ENCODE data around the gene CAPS. TPM values are rescaled to one million over a fixed set of nuclear protein-coding genes. Genes with fewer than 3 reads are reported as not detected.

Gene CAPS
- total RNA-seq, 4 donors from 2014 or later = 67.5 to 95.0 (median 77.4) TPM

DNA sequence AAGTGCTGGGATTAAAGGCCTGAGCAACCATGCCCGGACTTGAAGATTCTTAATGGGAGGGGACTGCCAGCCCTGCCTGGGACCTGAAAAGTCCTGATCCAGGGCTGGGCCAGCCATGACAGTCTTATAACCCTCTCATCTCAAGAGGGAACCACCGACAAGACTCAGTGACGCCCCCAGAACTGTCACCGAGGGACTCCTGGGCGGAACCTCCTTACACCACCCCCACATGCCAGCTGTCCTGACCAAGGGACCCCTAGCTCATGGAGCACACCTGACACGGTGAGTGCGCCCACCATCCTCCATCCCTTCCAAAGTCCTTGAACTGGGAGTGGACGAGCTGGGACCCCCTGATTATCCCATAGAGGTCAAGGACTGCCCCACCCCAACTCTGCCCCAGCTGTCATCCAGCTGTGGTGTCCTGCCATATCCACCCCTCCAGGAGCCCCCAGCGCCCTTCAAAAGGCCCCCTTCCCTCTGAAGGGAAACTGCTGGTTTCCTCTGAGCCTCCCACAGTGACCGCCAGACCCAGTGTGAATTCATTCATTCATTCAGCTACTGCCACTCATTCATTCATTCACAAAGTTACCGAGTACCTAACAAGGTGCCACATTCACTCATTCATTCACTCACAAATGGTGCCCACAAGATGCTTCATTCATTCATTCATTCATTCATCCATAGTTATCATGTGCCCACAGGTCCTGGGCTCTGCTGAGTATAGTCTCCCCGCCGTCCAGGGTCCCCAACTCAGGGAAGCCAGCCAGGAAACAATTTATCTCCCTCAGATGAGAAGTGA, 14.1 kb upstream of the CAPS start:
- Histone ChIP-seq H3K4me1 (peaks cover 0 to 23% (median 9%) of the 10 kb centered on the region in 4 donors), H3K27me3 (no peaks in the 10 kb centered on the region), H3K36me3 (peaks cover 0 to 56% (median 2%) of the 10 kb centered on the region in 3 donors), H3K27ac (no peak overlapping the region), H3K9me3 (no peaks in the 10 kb centered on the region), H3K4me3 (no peak overlapping the region)
- TF ChIP-seq, protein P1, sequence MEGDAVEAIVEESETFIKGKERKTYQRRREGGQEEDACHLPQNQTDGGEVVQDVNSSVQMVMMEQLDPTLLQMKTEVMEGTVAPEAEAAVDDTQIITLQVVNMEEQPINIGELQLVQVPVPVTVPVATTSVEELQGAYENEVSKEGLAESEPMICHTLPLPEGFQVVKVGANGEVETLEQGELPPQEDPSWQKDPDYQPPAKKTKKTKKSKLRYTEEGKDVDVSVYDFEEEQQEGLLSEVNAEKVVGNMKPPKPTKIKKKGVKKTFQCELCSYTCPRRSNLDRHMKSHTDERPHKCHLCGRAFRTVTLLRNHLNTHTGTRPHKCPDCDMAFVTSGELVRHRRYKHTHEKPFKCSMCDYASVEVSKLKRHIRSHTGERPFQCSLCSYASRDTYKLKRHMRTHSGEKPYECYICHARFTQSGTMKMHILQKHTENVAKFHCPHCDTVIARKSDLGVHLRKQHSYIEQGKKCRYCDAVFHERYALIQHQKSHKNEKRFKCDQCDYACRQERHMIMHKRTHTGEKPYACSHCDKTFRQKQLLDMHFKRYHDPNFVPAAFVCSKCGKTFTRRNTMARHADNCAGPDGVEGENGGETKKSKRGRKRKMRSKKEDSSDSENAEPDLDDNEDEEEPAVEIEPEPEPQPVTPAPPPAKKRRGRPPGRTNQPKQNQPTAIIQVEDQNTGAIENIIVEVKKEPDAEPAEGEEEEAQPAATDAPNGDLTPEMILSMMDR (IDR thresholded peaks at IDR 0.05) = no peak
- TF ChIP-seq EP300 (IDR thresholded peaks at IDR 0.05) (no peak), POLR2A (IDR thresholded peaks at IDR 0.05) (no peak)
- 90% methylated on average over 13 of the region's 13 CpGs for WGBS, 2 donors
- no peak for DNase-seq (ENCODE audit: low spot score in 2 of 2)

DNA sequence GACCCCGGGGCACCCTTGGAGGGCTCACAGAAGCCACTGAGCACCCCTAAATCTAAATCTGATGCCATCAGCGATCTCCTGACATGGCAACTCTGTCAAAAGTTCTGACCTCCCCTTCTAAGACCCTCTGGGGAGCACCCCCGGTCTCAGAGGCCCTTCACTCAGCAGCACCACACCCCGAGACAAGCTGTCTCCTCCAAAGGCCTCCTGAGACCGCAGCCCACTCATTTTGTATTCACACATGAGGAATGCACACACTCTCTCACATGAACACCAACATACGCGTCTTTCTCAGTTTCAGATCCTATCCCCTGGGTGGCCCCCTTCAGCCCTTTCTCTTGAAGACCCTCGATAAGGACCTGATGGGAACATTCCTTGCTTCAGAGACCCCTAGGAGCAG, 13.1 kb upstream of the CAPS start:
- H3K9me3 ChIP-seq = no peaks in the 10 kb centered on the region
- 80 to 85% methylated on average over 8 of the region's 8 CpGs for WGBS, 2 donors
- peaks cover 0 to 46% (median 1%) of the 10 kb centered on the region in 3 donors for H3K36me3 ChIP-seq
- no peak overlapping the region for H3K4me3 ChIP-seq
- TF ChIP-seq EP300 (IDR thresholded peaks at IDR 0.05) (no peak), POLR2A (IDR thresholded peaks at IDR 0.05) (no peak)
- TF ChIP-seq, protein P1 (IDR thresholded peaks at IDR 0.05) = no peak
- H3K27me3 ChIP-seq = no peaks in the 10 kb centered on the region
- peaks cover 0 to 33% (median 19%) of the 10 kb centered on the region in 4 donors for H3K4me1 ChIP-seq
- H3K27ac ChIP-seq = no peak overlapping the region
- DNase-seq (ENCODE audit: low spot score in 2 of 2) = no peak

DNA sequence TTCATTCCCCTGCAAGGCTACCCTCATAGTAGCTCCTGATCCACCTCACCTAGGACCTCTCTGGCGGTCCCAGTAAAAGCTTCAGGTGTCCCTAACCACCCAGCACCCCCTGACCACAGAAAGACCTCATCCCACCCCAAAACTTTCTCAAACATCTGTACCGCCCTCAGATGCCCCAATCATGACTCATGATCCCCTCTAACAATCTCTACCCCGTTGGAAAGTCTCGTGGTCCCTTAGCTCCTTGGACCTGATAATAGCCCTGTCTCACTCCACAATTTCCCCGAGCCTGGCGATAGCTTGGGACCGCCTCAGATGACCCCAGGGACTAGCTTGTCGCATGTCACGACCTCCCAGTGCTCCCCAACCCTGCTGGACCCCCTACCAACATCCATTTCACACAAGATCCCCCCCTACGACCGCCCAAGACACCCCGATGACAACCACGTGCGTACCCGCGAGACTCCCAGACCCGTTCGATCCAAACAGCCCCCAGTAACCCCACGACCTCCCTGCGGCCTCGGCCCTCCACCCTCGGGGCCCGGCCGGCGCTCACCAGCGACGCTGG, 10.9 kb upstream of the CAPS start:
- peaks cover 0 to 27% (median 0%) of the 10 kb centered on the region in 3 donors for H3K36me3 ChIP-seq
- WGBS, 2 donors = 1% methylated on average over 15 to 27 of the region's 27 CpGs
- no peaks in the 10 kb centered on the region for H3K9me3 ChIP-seq
- H3K27ac ChIP-seq = peak overlapping the region; percentile 67 to 94 (median 91)
- H3K4me3 ChIP-seq = peak overlapping the region; percentile 73 to 99 (median 80)
- no peaks in the 10 kb centered on the region for H3K27me3 ChIP-seq
- no peak for DNase-seq (ENCODE audit: low spot score in 2 of 2)
- TF ChIP-seq POLR2A (IDR thresholded peaks at IDR 0.05) = no peak
- TF ChIP-seq, protein P1 (IDR thresholded peaks at IDR 0.05) = no peak
- TF ChIP-seq EP300 (IDR thresholded peaks at IDR 0.05) = no peak
- H3K4me1 ChIP-seq = peaks cover 0 to 46% (median 22%) of the 10 kb centered on the region in 4 donors

DNA sequence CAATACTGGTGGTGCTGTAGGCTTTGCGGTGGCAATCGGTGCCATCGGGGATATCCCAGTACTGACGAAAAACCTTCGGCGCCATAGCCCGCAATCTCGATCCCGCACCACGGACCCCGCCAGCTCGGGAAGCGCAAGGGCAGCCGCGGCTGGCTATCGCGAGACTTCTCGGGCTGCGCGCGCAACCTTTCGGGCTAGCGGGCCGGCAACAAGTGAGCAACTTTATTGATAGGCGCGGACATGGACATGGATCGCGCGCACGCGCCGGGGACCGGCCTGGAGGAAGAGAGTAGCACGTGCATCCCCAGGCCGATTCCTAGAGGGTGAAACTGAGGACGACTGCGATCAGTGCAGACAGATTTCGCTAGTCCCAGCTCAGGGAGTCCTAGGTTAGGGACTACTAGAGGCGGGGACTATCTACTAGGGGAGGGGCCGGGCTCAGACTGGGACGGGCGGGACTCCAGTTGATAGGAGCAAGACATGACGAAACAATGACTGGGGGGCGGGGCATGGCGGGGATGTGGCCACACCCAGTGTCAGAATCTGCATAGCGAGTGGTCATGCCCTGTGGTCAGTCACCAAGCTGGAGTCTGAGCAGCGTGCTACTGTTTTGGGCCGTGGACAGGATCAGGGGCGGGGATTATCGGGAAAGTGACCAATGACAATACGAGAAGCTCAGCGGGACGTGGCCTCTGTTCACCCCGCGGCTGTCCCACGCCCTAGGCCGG, 10.3 kb upstream of the CAPS start, which contains the start of gene NDUFA11:
NDUFA11 (minus strand) TSS at position 167 of the 728 bp plus-strand sequence; CDS start at position 85, 82 bp downstream.
- Histone ChIP-seq H3K36me3 (peaks cover 0 to 31% (median 0%) of the 10 kb centered on the region in 3 donors), H3K4me1 (peaks cover 0 to 48% (median 24%) of the 10 kb centered on the region in 4 donors), H3K4me3 (peak within 1 kb of the TSS; percentile 73 to 99 (median 80)), H3K27ac (peak within 1 kb of the TSS; percentile 67 to 94 (median 91)), H3K27me3 (no peaks in the 10 kb centered on the region), H3K9me3 (no peaks in the 10 kb centered on the region)
- TF ChIP-seq POLR2A (IDR thresholded peaks at IDR 0.05) (peak; percentile 51 to 64), EP300 (IDR thresholded peaks at IDR 0.05) (peak; percentile 79 to 90)
- TF ChIP-seq, protein P1 (IDR thresholded peaks at IDR 0.05) = peak in 2 of 5 experiments; percentile 37 to 44
- peak; percentile 99 to 100 for DNase-seq (ENCODE audit: low spot score in 2 of 2)
- whole genome bisulfite sequencing, 2 donors = 0 to 1% methylated on average over 50 to 57 of the region's 57 CpGs

Measured in tibial nerve (tissue), 4 donors.